Endothelial cell of umbilical vein (primary cell): Measurements from ENCODE around the gene GRM7.

Experiments used
- EZH2 ChIP-seq: IDR thresholded peaks from 2 replicates; pipeline ENCODE4 v1.6.1; 2012; ENCODE audit warnings: borderline replicate concordance, low read depth, mild to moderate bottlenecking, moderate library complexity, low read length, inconsistent platforms; ENCODE audit not compliant: severe bottlenecking
- POLR2A ChIP-seq: IDR thresholded peaks from 2 replicates; pipeline ENCODE4 v1.6.1; 2012; ENCODE audit warnings: low read depth, mild to moderate bottlenecking, control low read depth, low read length
- TF ChIP-seq, protein P1 (sequence below), 2 donors: IDR thresholded peaks; 1 replicate in 1 of 2; 2 replicates in 1 of 2; pipeline ENCODE4 v1.5.1; 2011; ENCODE audit warnings: low read length in 2 of 2, mild to moderate bottlenecking in 2 of 2, moderate library complexity in 2 of 2, control low read depth in 1 of 2, inconsistent platforms in 1 of 2, low read depth in 1 of 2; ENCODE audit not compliant: insufficient read depth in 1 of 2; ENCODE audit errors: extremely low read depth in 1 of 2
- TF ChIP-seq, protein P2 (sequence below): IDR thresholded peaks from 2 replicates; pipeline ENCODE4 v1.6.1; 2011; ENCODE audit not compliant: insufficient read depth, insufficient read length

DNA sequence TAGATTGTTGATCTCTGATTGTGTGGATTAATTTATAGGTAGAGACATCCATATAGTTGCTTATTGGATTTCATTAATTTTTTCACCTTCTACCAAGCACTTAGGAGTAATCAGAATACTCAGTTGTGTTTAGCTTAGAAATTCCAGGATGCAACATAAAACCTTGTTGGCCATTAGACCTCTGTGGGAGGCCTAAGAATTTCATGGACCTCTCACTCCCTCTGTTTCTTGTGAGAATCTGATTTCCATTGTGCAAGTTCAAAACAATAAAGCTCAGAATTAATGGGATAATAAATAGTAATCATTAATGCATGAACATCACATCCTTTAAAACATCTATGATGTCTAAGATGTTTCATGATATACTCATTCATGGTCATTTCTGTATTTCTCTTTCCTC lies 332.4 kb downstream of the GRM7 start:
- TF ChIP-seq, protein P1, sequence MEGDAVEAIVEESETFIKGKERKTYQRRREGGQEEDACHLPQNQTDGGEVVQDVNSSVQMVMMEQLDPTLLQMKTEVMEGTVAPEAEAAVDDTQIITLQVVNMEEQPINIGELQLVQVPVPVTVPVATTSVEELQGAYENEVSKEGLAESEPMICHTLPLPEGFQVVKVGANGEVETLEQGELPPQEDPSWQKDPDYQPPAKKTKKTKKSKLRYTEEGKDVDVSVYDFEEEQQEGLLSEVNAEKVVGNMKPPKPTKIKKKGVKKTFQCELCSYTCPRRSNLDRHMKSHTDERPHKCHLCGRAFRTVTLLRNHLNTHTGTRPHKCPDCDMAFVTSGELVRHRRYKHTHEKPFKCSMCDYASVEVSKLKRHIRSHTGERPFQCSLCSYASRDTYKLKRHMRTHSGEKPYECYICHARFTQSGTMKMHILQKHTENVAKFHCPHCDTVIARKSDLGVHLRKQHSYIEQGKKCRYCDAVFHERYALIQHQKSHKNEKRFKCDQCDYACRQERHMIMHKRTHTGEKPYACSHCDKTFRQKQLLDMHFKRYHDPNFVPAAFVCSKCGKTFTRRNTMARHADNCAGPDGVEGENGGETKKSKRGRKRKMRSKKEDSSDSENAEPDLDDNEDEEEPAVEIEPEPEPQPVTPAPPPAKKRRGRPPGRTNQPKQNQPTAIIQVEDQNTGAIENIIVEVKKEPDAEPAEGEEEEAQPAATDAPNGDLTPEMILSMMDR (IDR thresholded peaks at IDR 0.05; ENCODE audit: extremely low read depth in 1 of 2, insufficient read depth in 1 of 2, low read depth in 1 of 2, low read length in 2 of 2), result no peak
- TF ChIP-seq, protein P2, sequence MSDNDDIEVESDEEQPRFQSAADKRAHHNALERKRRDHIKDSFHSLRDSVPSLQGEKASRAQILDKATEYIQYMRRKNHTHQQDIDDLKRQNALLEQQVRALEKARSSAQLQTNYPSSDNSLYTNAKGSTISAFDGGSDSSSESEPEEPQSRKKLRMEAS, result no peak
- TF ChIP-seq EZH2 (no peak), POLR2A (no peak)
